ENCODE data around the gene MEX3C.

GRCh38 chr18:51168026-51168742 lies 29.3 kb downstream of the MEX3C start:
- TF ChIP-seq CTCF (IDR thresholded peaks at IDR 0.05): no peak
- TF ChIP-seq EZH2 (IDR thresholded peaks at IDR 0.05; ENCODE audit: borderline replicate concordance, insufficient read depth, low read depth, low read length, poor library complexity, severe bottlenecking): no peak
